Measurements from ENCODE around the gene CD22.
"Not testable (repeated sequence)": the region's sequence is repeated elsewhere in the genome, so short reads cannot be mapped to it uniquely, and the experiment has no call there.

GRCh38 chr19:35358834-35359233 lies 29.8 kb downstream of the CD22 start:
- not testable (repeated sequence) for TF ChIP-seq CTCF (IDR thresholded peaks at IDR 0.05; ENCODE audit: extremely low read depth in 1 of 2, insufficient read depth in 1 of 2, low read depth in 1 of 2, low read length in 2 of 2); GATA2 (IDR thresholded peaks at IDR 0.05; ENCODE audit: insufficient read depth, insufficient read length, low read depth, low read length); EZH2 (IDR thresholded peaks at IDR 0.05; ENCODE audit: borderline replicate concordance, low read depth, low read length, severe bottlenecking); POLR2AphosphoS5 (IDR thresholded peaks at IDR 0.05; ENCODE audit: insufficient read depth, low read depth, low read length); MAX (IDR thresholded peaks at IDR 0.05; ENCODE audit: insufficient read depth, insufficient read length); POLR2A (IDR thresholded peaks at IDR 0.05; ENCODE audit: low read depth, low read length); JUN (IDR thresholded peaks at IDR 0.05; ENCODE audit: borderline replicate concordance, insufficient read depth, insufficient read length, low read depth); MYC (IDR thresholded peaks at IDR 0.05; ENCODE audit: low read depth, low read length)
